BJ (cell line): Measurements from ENCODE around the gene PTPN23. TPM values are rescaled to one million over a fixed set of nuclear protein-coding genes. Genes with fewer than 3 reads are reported as not detected.

Source experiments
- CTCF ChIA-PET: fragments of 350-600 bp; formaldehyde crosslinking; extraction: SDS; loops from one replicate; lab custom pipeline; 2021; ENCODE audit warnings: antibody characterized with exemption, inconsistent platforms; lab: Yijun Ruan, JAX
- POLR2A ChIA-PET: fragments of 300-600 bp; sonication (Branson Sonifier 250); formaldehyde crosslinking; extraction: SDS; loops from one replicate; lab custom pipeline; 2021; ENCODE audit warnings: antibody characterized with exemption; lab: Charles Lee
- DNase-seq: peaks from one replicate; pipeline ENCODE4 v3.0.0-alpha.2; 2011; ENCODE audit warnings: low read depth
- H3K27me3 ChIP-seq: 2 replicates; pipeline ENCODE4 v1.6.0; 2011; ENCODE audit warnings: low read length; ENCODE audit not compliant: control insufficient read depth, insufficient read depth
- H3K36me3 ChIP-seq: 2 replicates; pipeline ENCODE4 v1.5.1; 2011; ENCODE audit warnings: low read length; ENCODE audit not compliant: control insufficient read depth, insufficient read depth
- H3K4me3 ChIP-seq: 2 replicates; pipeline ENCODE4 v1.5.1; 2011; ENCODE audit warnings: low read depth, mild to moderate bottlenecking, control low read depth, low read length
- CTCF ChIP-seq: IDR thresholded peaks from 2 replicates; pipeline ENCODE4 v1.5.1; 2011; ENCODE audit warnings: low read depth, mild to moderate bottlenecking, control low read depth, inconsistent platforms, low read length, moderate library complexity; ENCODE audit not compliant: insufficient read depth
- polyA plus RNA-seq: library from polyadenylated mRNA; depleted of rRNA; stranded (reverse); fragments of >200 nt; gene quantifications from 2 replicates; pipeline ENCODE4 v1.2.3, GENCODE V29; 2011

Gene PTPN23
- polyA plus RNA-seq, 1 experiment, result 2.5 TPM

GRCh38 chr3:47340866-47341265, 40.0 kb upstream of the PTPN23 start:
- TF ChIP-seq CTCF, result no peak
- peaks cover 14% of the 10 kb centered on the region for H3K36me3 ChIP-seq
- no peak overlapping the region for H3K4me3 ChIP-seq
- POLR2A ChIA-PET, result no interaction called here
- DNase-seq, result no peak
- no peaks in the 10 kb centered on the region for H3K27me3 ChIP-seq
- CTCF ChIA-PET, result interaction anchor here (2.4 kb wide), 1 partner anchor 16 kb away, joined by 7 read pairs; no protein-coding TSS in a partner anchor

GRCh38 chr3:47342151-47342550, 38.7 kb upstream of the PTPN23 start:
- ChIA-PET POLR2A (no interaction called here), CTCF (interaction anchor here (0.7 kb wide), 1 partner anchor 37 kb away, joined by 5 read pairs; no protein-coding TSS in a partner anchor)
- TF ChIP-seq CTCF, result no peak
- Histone ChIP-seq H3K4me3 (no peak overlapping the region), H3K36me3 (peaks cover 13% of the 10 kb centered on the region), H3K27me3 (no peaks in the 10 kb centered on the region)
- no peak for DNase-seq

GRCh38 chr3:47342812-47343211, 38.0 kb upstream of the PTPN23 start:
- Histone ChIP-seq H3K36me3 (peaks cover 13% of the 10 kb centered on the region), H3K4me3 (no peak overlapping the region), H3K27me3 (no peaks in the 10 kb centered on the region)
- ChIA-PET CTCF (no interaction called here), POLR2A (no interaction called here)
- DNase-seq, result no peak
- TF ChIP-seq CTCF, result no peak

- DNase-seq, result no peak
- H3K4me3 ChIP-seq, result no peak overlapping the region
- no peak for TF ChIP-seq CTCF
- ChIA-PET CTCF (no interaction called here), POLR2A (no interaction called here)
- peaks cover 13% of the 10 kb centered on the region for H3K36me3 ChIP-seq
- H3K27me3 ChIP-seq, result no peaks in the 10 kb centered on the region
These were observed 37.3 kb upstream of the PTPN23 start for GRCh38 chr3:47343471-47343971.

- DNase-seq, result no peak
- Histone ChIP-seq H3K36me3 (peaks cover 13% of the 10 kb centered on the region), H3K4me3 (no peak overlapping the region), H3K27me3 (no peaks in the 10 kb centered on the region)
- no peak for TF ChIP-seq CTCF
- CTCF ChIA-PET, result no interaction called here
- POLR2A ChIA-PET, result no interaction called here
These were observed 35.9 kb upstream of the PTPN23 start for GRCh38 chr3:47344971-47345370.
